Thyroid gland (tissue), 4 donors: ENCODE results near the gene MESP2. TPM values are rescaled to one million over a fixed set of nuclear protein-coding genes. Genes with fewer than 3 reads are reported as not detected.
"Not testable (repeated sequence)": the region's sequence is repeated elsewhere in the genome, so short reads cannot be mapped to it uniquely, and the experiment has no call there.

Experiments used
- DNase-seq, 2 donors: peaks; one replicate each; pipeline ENCODE4 v3.0.0-alpha.2; 2019
- H3K27ac ChIP-seq, 3 donors: fragments of 200-600 bp; sonication (generic); 1 replicate in 2 of 3; 2 replicates in 1 of 3; pipeline ENCODE4 v1.5.1; 2016 to 2019; ENCODE audit warnings: mild to moderate bottlenecking in 1 of 3, moderate library complexity in 1 of 3
- H3K27me3 ChIP-seq: fragments of 200-600 bp; sonication (generic); one replicate; pipeline ENCODE4 v1.5.1; 2019
- H3K36me3 ChIP-seq, 2 donors: fragments of 200-600 bp; sonication (generic); one replicate each; pipeline ENCODE4 v1.5.1; 2016 to 2019
- H3K4me1 ChIP-seq, 2 donors: fragments of 200-600 bp; sonication (generic); one replicate each; pipeline ENCODE4 v1.5.1; 2017 to 2019
- H3K4me3 ChIP-seq, 3 donors: fragments of 200-600 bp; sonication (generic); replicated peaks in 1 of 3; 1 replicate in 2 of 3; 2 replicates in 1 of 3; pipeline ENCODE4 v1.5.1; 2016; ENCODE audit warnings: mild to moderate bottlenecking in 1 of 3
- H3K9me3 ChIP-seq: fragments of 200-600 bp; sonication (generic); one replicate; pipeline ENCODE4 v1.5.1; 2017
- CTCF ChIP-seq, 6 experiments: fragments of 200-600 bp in 3 of 6; fragments of 450-650 bp in 3 of 6; sonication (generic) in 3 of 6; IDR thresholded peaks; one replicate each; pipeline ENCODE4 v1.5.1; 2016 to 2019; ENCODE audit warnings: antibody characterized with exemption in 6 of 6, mild to moderate bottlenecking in 2 of 6, inconsistent platforms in 1 of 6, moderate library complexity in 1 of 6
- POLR2A ChIP-seq, 2 donors: fragments of 450-650 bp; IDR thresholded peaks; one replicate each; pipeline ENCODE4 v1.6.1; 2017; ENCODE audit warnings: antibody characterized with exemption in 2 of 2, mild to moderate bottlenecking in 2 of 2, moderate library complexity in 1 of 2
- WGBS, 2 donors: methylation state at CpG; one replicate each; pipeline ENCODE4 v1.1.5; 2017; 5-methylcytosine and 5-hydroxymethylcytosine counted together
- intact Hi-C: fragments of 100-400 bp; cut with DNase I; formaldehyde crosslinking; loops from one replicate; pipeline ENCODE4 v1.15.1; 2023
- total RNA-seq, 4 donors: library from RNA; depleted of rRNA; stranded (reverse); fragments of >200 nt; gene quantifications; one replicate each; pipeline ENCODE4 v1.2.3, GENCODE V29; 2016

Gene MESP2
- total RNA-seq, 4 donors from 2014 or later = 0.34 to 0.67 TPM; not detected in 2

GRCh38 chr15:89777782-89778380 lies 1.7 kb downstream of the MESP2 start:
- H3K36me3 ChIP-seq = no peaks in the 10 kb centered on the region
- intact Hi-C loops = no loop called here
- H3K27me3 ChIP-seq = no peaks in the 10 kb centered on the region
- WGBS, 2 donors = 45 to 55% methylated on average over 7 to 10 of the region's 10 CpGs
- H3K4me3 ChIP-seq = no peak overlapping the region
- peak; percentile 43 to 59 for DNase-seq
- no peak for TF ChIP-seq CTCF (IDR thresholded peaks at IDR 0.05)
- TF ChIP-seq POLR2A (IDR thresholded peaks at IDR 0.05) = no peak
- no peaks in the 10 kb centered on the region for H3K9me3 ChIP-seq
- peaks cover 3 to 10% of the 10 kb centered on the region in 2 donors for H3K4me1 ChIP-seq
- no peak overlapping the region for H3K27ac ChIP-seq

- Histone ChIP-seq H3K9me3 (no peaks in the 10 kb centered on the region), H3K4me3 (no peak overlapping the region), H3K27me3 (no peaks in the 10 kb centered on the region), H3K27ac (no peak overlapping the region), H3K4me1 (peaks cover 3 to 10% of the 10 kb centered on the region in 2 donors), H3K36me3 (no peaks in the 10 kb centered on the region)
- intact Hi-C loops = no loop called here
- DNase-seq = no peak
- 89 to 91% methylated on average over 4 of the region's 4 CpGs for WGBS, 2 donors
- TF ChIP-seq POLR2A (IDR thresholded peaks at IDR 0.05) (no peak), CTCF (IDR thresholded peaks at IDR 0.05) (no peak)
These were observed 2.7 kb downstream of the MESP2 start for GRCh38 chr15:89778861-89779260.

- no peak for DNase-seq
- Histone ChIP-seq H3K4me3 (no peak overlapping the region), H3K4me1 (peaks cover 3 to 18% of the 10 kb centered on the region in 2 donors), H3K9me3 (no peaks in the 10 kb centered on the region), H3K36me3 (no peaks in the 10 kb centered on the region), H3K27ac (no peak overlapping the region), H3K27me3 (no peaks in the 10 kb centered on the region)
- intact Hi-C loops = no loop called here
- WGBS, 2 donors = 82 to 83% methylated on average over 6 of the region's 6 CpGs
- no peak for TF ChIP-seq POLR2A (IDR thresholded peaks at IDR 0.05)
- no peak for TF ChIP-seq CTCF (IDR thresholded peaks at IDR 0.05)
These were observed 4.5 kb downstream of the MESP2 start for GRCh38 chr15:89780601-89781000.

- H3K27me3 ChIP-seq = no peaks in the 10 kb centered on the region
- intact Hi-C loops = no loop called here
- 80 to 82% methylated on average over 5 to 6 of the region's 6 CpGs for WGBS, 2 donors
- no peak overlapping the region for H3K4me3 ChIP-seq
- H3K4me1 ChIP-seq = peaks cover 3 to 16% of the 10 kb centered on the region in 2 donors
- H3K9me3 ChIP-seq = no peaks in the 10 kb centered on the region
- no peak overlapping the region for H3K27ac ChIP-seq
- TF ChIP-seq CTCF (IDR thresholded peaks at IDR 0.05) (no peak), POLR2A (IDR thresholded peaks at IDR 0.05) (no peak)
- no peaks in the 10 kb centered on the region for H3K36me3 ChIP-seq
- no peak for DNase-seq
These were observed 4.9 kb downstream of the MESP2 start for GRCh38 chr15:89781055-89781454.

- 78 to 84% methylated on average over 15 of the region's 15 CpGs for WGBS, 2 donors
- TF ChIP-seq CTCF (IDR thresholded peaks at IDR 0.05) (no peak), POLR2A (IDR thresholded peaks at IDR 0.05) (no peak)
- Histone ChIP-seq H3K4me3 (no peak overlapping the region), H3K9me3 (no peaks in the 10 kb centered on the region), H3K4me1 (peaks cover 0 to 8% of the 10 kb centered on the region in 2 donors), H3K27ac (no peak overlapping the region), H3K36me3 (no peaks in the 10 kb centered on the region), H3K27me3 (no peaks in the 10 kb centered on the region)
- intact Hi-C loops = no loop called here
- peak in 1 of 2 donors; percentile 31 for DNase-seq
These were observed 5.9 kb downstream of the MESP2 start for GRCh38 chr15:89781891-89782618.

- H3K9me3 ChIP-seq, H3K4me1 ChIP-seq, H3K27ac ChIP-seq, H3K36me3 ChIP-seq, intact Hi-C loops, H3K27me3 ChIP-seq, H3K4me3 ChIP-seq, DNase-seq: not testable (repeated sequence)
- WGBS, 2 donors = 95 to 96% methylated on average over 9 of the region's 9 CpGs
These were observed 6.5 kb downstream of the MESP2 start for GRCh38 chr15:89782619-89782950.
